B cell (primary cell): ENCODE measurements around the gene DYDC1.

ENCODE experiments used
- CTCF ChIP-seq: fragments of 200-600 bp; IDR thresholded peaks from one replicate; pipeline ENCODE4 v1.8.0; 2022; ENCODE audit warnings: antibody characterized with exemption, mild to moderate bottlenecking
- EZH2 ChIP-seq: IDR thresholded peaks from 2 replicates; pipeline ENCODE4 v1.6.1; 2012; ENCODE audit warnings: borderline replicate concordance, low read depth, mild to moderate bottlenecking, moderate library complexity, low read length; ENCODE audit not compliant: insufficient read depth, poor library complexity, severe bottlenecking

- TF ChIP-seq CTCF (no peak), EZH2 (no peak)
Observed at GRCh38 chr10:80372675-80373074, 16.1 kb upstream of the DYDC1 start.
